Neural cell (in vitro differentiated cells): ENCODE results near the gene SDK1. TPM values are rescaled to one million over a fixed set of nuclear protein-coding genes. Genes with fewer than 3 reads are reported as not detected.

Source experiments
- H2AFZ ChIP-seq: fragments of 200-600, 300-800 bp; sonication (generic), shearing (Covaris generic); 2 replicates; pipeline ENCODE4 v1.6.0; 2014; ENCODE audit warnings: low read depth, mild to moderate bottlenecking, antibody characterized with exemption, low read length, moderate library complexity
- H3F3A ChIP-seq: fragments of 200-600 bp; shearing (Covaris generic); 2 replicates; pipeline ENCODE4 v1.6.1; 2016; ENCODE audit warnings: mild to moderate bottlenecking, moderate library complexity, mixed read lengths, antibody characterized with exemption, low read length; ENCODE audit not compliant: insufficient read depth, poor library complexity, severe bottlenecking
- H3K27ac ChIP-seq: fragments of 200-600, 300-800 bp; sonication (generic), shearing (Covaris generic); 2 replicates; pipeline ENCODE4 v1.5.1; 2014; ENCODE audit warnings: mild to moderate bottlenecking, low read length, moderate library complexity
- H3K27me3 ChIP-seq: fragments of 300-800, 200-600 bp; sonication (generic), shearing (Covaris generic); 2 replicates; pipeline ENCODE4 v1.6.0; 2014; ENCODE audit warnings: mild to moderate bottlenecking, low read depth, low read length, moderate library complexity; ENCODE audit not compliant: insufficient read depth
- H3K36me3 ChIP-seq: fragments of 300-800, 200-600 bp; sonication (generic), shearing (Covaris generic); 2 replicates; pipeline ENCODE4 v1.5.1; 2014; ENCODE audit warnings: mild to moderate bottlenecking, antibody characterized with exemption, low read length, moderate library complexity; ENCODE audit not compliant: insufficient read depth
- H3K4me2 ChIP-seq: fragments of 300-800, 200-600 bp; sonication (generic), shearing (Covaris generic); 2 replicates; pipeline ENCODE4 v1.6.0; 2014; ENCODE audit warnings: mild to moderate bottlenecking, low read length
- H3K4me3 ChIP-seq: fragments of 300-800, 200-600 bp; sonication (generic), shearing (Covaris generic); 2 replicates; pipeline ENCODE4 v1.5.1; 2014; ENCODE audit warnings: mild to moderate bottlenecking, low read length, moderate library complexity
- H3K79me2 ChIP-seq: fragments of 200-600 bp; shearing (Covaris generic); replicated peaks from 2 replicates; pipeline ENCODE4 v1.6.0; 2014; ENCODE audit warnings: mild to moderate bottlenecking, low read length, moderate library complexity; ENCODE audit not compliant: insufficient read depth
- H3K9ac ChIP-seq: fragments of 300-800, 200-600 bp; sonication (generic), shearing (Covaris generic); 2 replicates; pipeline ENCODE4 v1.6.1; 2016; ENCODE audit warnings: mild to moderate bottlenecking, low read length, mixed read lengths
- H3K9me2 ChIP-seq: fragments of 200-600 bp; shearing (Covaris generic); 2 replicates; pipeline ENCODE4 v1.6.1; 2016; ENCODE audit warnings: mild to moderate bottlenecking, low read length, mixed read lengths; ENCODE audit not compliant: insufficient read depth
- H3K9me3 ChIP-seq: fragments of 200-600, 300-800 bp; sonication (generic), shearing (Covaris generic); 2 replicates; pipeline ENCODE4 v1.6.1; 2016; ENCODE audit warnings: mild to moderate bottlenecking, mixed run types, low read length, moderate library complexity, mixed read lengths
- H4K20me1 ChIP-seq: fragments of 200-600 bp; shearing (Covaris generic); 2 replicates; pipeline ENCODE4 v1.6.1; 2016; ENCODE audit warnings: mild to moderate bottlenecking, mixed run types; ENCODE audit not compliant: insufficient read depth
- EP300 ChIP-seq: fragments of 450-650 bp; conservative IDR thresholded peaks from 2 replicates; pipeline ENCODE4 v1.6.1; 2014; ENCODE audit warnings: antibody characterized with exemption, mild to moderate bottlenecking, moderate library complexity; ENCODE audit not compliant: poor library complexity, severe bottlenecking
- EZH2 ChIP-seq: fragments of 200-600, 300-800 bp; shearing (Covaris generic), sonication (generic); IDR thresholded peaks from 2 replicates; pipeline ENCODE4 v1.6.1; 2014; ENCODE audit warnings: antibody characterized with exemption, low read length, borderline replicate concordance, mild to moderate bottlenecking; ENCODE audit not compliant: insufficient read depth, poor library complexity, severe bottlenecking
- MXI1 ChIP-seq: fragments of 450-650 bp; conservative IDR thresholded peaks from 2 replicates; pipeline ENCODE4 v1.6.1; 2014; ENCODE audit warnings: antibody characterized with exemption, mild to moderate bottlenecking; ENCODE audit not compliant: poor library complexity, severe bottlenecking
- POLR2AphosphoS5 ChIP-seq: IDR thresholded peaks from 2 replicates; pipeline ENCODE4 v1.6.1; 2012
- RAD21 ChIP-seq: fragments of 450-650 bp; conservative IDR thresholded peaks from 2 replicates; pipeline ENCODE4 v1.6.1; 2014; ENCODE audit warnings: antibody characterized with exemption, mild to moderate bottlenecking, moderate library complexity
- SMC3 ChIP-seq: fragments of 450-650 bp; conservative IDR thresholded peaks from 2 replicates; pipeline ENCODE4 v1.6.1; 2014; ENCODE audit warnings: antibody characterized with exemption, mild to moderate bottlenecking, moderate library complexity; ENCODE audit not compliant: poor library complexity
- TAF1 ChIP-seq: IDR thresholded peaks from 2 replicates; pipeline ENCODE4 v1.6.1; 2012; ENCODE audit warnings: low read depth
- polyA plus RNA-seq: library from polyadenylated mRNA; depleted of rRNA; stranded (reverse); fragments of >200 nt; gene quantifications from 2 replicates; pipeline ENCODE4 v1.2.3, GENCODE V29; 2014
- TF ChIP-seq, protein P1 (sequence below): IDR thresholded peaks from 2 replicates; pipeline ENCODE4 v1.6.1; 2012; ENCODE audit warnings: borderline replicate concordance
- TF ChIP-seq, protein P2 (sequence below): fragments of 450-650 bp; IDR thresholded peaks from 2 replicates; pipeline ENCODE4 v1.5.1; 2014; ENCODE audit warnings: antibody characterized with exemption, mild to moderate bottlenecking, moderate library complexity; ENCODE audit not compliant: poor library complexity, severe bottlenecking

Gene SDK1
- polyA plus RNA-seq, 1 donor from 2014 or later: 2.7 TPM

DNA sequence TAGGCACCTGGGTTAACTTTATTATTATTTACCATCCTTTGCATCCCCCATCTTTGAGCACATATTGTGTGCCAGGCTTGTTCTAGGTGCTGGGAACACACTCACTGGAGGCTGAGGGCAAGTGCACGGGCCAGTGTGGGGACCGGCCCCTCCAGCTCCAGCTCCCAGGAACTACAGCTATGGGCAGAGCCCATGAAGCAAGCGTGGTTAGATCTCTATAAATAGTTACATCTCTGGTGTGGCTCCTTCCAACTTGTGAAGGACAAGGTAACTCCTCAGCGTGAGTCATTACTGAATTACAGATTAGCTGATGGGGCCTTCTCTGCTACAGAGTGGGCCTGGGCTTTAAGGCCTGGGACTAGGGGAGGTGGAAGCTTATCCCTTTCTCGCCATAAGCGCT is 583.5 kb downstream of the SDK1 start:
- no peaks in the 10 kb centered on the region for H3F3A ChIP-seq
- H2AFZ ChIP-seq: no peak overlapping the region
- no peaks in the 10 kb centered on the region for H3K9me2 ChIP-seq
- no peaks in the 10 kb centered on the region for H3K27me3 ChIP-seq
- H3K27ac ChIP-seq: no peak overlapping the region
- no peak overlapping the region for H3K4me3 ChIP-seq
- no peak for TF ChIP-seq TAF1
- TF ChIP-seq, protein P1, sequence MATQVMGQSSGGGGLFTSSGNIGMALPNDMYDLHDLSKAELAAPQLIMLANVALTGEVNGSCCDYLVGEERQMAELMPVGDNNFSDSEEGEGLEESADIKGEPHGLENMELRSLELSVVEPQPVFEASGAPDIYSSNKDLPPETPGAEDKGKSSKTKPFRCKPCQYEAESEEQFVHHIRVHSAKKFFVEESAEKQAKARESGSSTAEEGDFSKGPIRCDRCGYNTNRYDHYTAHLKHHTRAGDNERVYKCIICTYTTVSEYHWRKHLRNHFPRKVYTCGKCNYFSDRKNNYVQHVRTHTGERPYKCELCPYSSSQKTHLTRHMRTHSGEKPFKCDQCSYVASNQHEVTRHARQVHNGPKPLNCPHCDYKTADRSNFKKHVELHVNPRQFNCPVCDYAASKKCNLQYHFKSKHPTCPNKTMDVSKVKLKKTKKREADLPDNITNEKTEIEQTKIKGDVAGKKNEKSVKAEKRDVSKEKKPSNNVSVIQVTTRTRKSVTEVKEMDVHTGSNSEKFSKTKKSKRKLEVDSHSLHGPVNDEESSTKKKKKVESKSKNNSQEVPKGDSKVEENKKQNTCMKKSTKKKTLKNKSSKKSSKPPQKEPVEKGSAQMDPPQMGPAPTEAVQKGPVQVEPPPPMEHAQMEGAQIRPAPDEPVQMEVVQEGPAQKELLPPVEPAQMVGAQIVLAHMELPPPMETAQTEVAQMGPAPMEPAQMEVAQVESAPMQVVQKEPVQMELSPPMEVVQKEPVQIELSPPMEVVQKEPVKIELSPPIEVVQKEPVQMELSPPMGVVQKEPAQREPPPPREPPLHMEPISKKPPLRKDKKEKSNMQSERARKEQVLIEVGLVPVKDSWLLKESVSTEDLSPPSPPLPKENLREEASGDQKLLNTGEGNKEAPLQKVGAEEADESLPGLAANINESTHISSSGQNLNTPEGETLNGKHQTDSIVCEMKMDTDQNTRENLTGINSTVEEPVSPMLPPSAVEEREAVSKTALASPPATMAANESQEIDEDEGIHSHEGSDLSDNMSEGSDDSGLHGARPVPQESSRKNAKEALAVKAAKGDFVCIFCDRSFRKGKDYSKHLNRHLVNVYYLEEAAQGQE: no peak
- TF ChIP-seq, protein P2, sequence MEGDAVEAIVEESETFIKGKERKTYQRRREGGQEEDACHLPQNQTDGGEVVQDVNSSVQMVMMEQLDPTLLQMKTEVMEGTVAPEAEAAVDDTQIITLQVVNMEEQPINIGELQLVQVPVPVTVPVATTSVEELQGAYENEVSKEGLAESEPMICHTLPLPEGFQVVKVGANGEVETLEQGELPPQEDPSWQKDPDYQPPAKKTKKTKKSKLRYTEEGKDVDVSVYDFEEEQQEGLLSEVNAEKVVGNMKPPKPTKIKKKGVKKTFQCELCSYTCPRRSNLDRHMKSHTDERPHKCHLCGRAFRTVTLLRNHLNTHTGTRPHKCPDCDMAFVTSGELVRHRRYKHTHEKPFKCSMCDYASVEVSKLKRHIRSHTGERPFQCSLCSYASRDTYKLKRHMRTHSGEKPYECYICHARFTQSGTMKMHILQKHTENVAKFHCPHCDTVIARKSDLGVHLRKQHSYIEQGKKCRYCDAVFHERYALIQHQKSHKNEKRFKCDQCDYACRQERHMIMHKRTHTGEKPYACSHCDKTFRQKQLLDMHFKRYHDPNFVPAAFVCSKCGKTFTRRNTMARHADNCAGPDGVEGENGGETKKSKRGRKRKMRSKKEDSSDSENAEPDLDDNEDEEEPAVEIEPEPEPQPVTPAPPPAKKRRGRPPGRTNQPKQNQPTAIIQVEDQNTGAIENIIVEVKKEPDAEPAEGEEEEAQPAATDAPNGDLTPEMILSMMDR: no peak
- TF ChIP-seq MXI1: no peak
- TF ChIP-seq EP300: no peak
- no peak for TF ChIP-seq RAD21
- TF ChIP-seq EZH2: no peak
- H3K36me3 ChIP-seq: no peaks in the 10 kb centered on the region
- H4K20me1 ChIP-seq: no peaks in the 10 kb centered on the region
- H3K9ac ChIP-seq: no peak overlapping the region
- H3K9me3 ChIP-seq: no peaks in the 10 kb centered on the region
- H3K79me2 ChIP-seq: no peaks in the 10 kb centered on the region
- no peak overlapping the region for H3K4me2 ChIP-seq

DNA sequence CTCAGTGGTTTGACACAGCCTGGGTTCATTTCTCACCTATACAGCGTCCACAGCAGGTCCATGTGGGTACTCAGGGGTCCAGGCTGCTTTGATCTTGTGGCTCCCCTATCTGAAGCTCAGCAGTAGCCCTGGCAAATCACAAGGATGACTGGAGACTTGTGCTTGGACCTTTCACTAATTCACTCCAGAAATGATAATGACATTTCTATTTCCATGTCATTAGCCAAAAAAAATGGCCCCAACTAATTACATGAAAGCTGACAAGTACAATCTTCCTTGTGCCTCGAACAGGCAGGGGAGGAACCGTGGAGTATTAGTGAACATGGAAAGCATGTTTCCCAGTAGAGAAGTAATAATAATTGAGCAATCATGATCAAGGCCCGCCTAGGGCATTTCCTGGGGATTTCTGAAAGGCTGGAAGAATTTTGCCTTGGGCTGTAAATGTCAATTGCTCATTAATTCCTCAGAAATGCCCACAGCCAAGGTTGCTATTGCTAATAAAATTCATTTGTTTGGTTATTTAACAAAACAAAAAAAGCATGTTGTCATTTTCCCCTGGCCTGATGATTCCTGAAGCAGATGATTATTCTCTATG is 586.1 kb downstream of the SDK1 start:
- Histone ChIP-seq H3K9ac (no peak overlapping the region), H3K9me3 (no peaks in the 10 kb centered on the region), H3K9me2 (no peaks in the 10 kb centered on the region), H3K4me2 (no peak overlapping the region), H3K79me2 (no peaks in the 10 kb centered on the region), H3K27me3 (no peaks in the 10 kb centered on the region), H3F3A (no peaks in the 10 kb centered on the region), H4K20me1 (no peaks in the 10 kb centered on the region), H3K36me3 (no peaks in the 10 kb centered on the region), H2AFZ (no peak overlapping the region), H3K27ac (no peak overlapping the region), H3K4me3 (no peak overlapping the region)
- TF ChIP-seq TAF1: no peak
- TF ChIP-seq POLR2AphosphoS5: no peak
- no peak for TF ChIP-seq RAD21
- no peak for TF ChIP-seq EP300
- TF ChIP-seq, protein P1: no peak
- no peak for TF ChIP-seq EZH2
- TF ChIP-seq, protein P2: no peak
- TF ChIP-seq SMC3: no peak
- no peak for TF ChIP-seq MXI1
